NK-92 treated with Interleukin-12 subunit alpha and Interleukin-12 subunit beta, amount 100 ng/mL, for 24 hours (cell line): ENCODE data around the gene HABP2.
A peak's percentile ranks its signal among the peaks of the same experiment; 100 is the strongest.

ENCODE experiments used
- DNase-seq: peaks from one replicate; lab custom pipeline; 2025; lab: John Stamatoyannopoulos, UW

Gene HABP2

DNA sequence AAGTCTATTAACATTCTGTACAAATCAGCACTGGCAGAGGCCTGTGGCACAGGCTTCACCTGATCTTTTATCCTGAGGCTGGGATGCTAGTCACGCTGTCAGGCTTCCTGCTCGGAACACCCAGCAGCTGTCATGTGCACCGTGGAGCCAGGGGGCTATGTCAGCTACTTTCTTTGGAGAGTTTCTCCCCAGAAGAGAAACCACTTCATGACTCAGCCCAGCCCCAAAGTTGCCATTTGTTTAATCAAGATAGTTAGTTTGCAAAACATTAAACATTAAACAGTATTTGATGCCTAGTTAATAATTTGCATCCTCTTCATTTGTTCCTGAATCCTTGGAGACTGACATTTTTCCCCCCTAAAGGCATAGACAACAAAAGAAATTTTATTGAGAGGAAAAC, at the start of gene HABP2:
Gene HABP2, plus strand, starts transcription at position 353 of the 400 bp plus-strand sequence. CDS start 69 bp downstream, outside the sequence.
- no peak for DNase-seq

DNA sequence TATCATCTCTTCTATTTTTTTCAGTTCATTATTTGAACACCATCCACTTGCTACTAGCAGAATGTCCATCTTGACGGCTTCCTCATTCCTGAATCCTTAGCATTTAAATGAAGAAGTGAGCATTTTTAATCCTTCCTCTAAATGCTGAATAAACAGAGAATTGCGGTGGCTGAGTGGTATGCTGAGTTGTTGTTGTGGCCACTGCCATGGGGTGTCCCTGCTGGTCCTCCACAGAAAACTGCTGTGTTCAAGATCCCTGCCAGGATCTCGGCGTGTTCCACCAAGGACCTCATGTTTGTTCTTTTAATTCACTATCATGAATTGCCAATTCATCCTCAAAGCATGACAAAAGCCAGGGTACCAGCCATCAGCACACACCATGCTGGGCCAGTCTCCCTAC, 48.9 kb upstream of the HABP2 start:
- no peak for DNase-seq

DNA sequence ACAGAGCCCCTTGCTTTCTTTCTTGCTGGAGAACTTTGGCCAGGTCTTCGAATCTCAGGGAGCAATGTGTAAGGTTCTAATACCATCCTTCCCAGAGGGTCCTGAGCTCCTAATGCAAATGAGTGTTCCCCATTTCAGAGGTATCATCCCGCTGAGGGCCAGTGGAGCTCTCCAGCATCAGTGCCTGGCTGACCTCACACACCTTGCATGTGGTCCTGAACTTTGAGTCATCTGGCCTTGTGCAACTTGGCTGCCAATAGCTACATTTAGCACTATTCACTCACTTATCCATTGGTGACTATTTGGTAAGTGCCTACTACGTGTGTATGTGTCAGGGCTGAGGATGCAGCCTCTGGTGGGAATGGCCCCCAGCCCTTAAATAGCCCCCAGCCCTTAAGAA, 48.4 kb upstream of the HABP2 start:
- no peak for DNase-seq

DNA sequence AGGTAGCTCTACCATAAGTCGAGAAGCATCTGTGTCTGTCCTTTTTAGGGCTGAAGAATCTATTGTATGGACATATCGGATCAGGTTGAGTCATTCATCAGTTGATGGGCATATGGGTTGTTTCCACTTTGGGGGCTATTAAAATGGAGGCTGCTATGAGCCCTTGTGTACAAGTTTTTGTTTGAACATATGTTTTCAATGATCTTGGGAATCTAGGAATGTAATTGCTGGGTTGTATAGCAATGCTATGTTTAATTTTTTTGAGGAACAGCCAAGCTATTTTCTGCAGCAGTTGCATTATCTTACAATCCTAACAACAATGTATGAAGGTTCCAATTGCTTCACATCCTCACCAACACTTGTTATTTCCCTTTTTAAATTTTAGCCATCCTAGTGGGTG, 46.4 kb upstream of the HABP2 start:
- no peak for DNase-seq

DNA sequence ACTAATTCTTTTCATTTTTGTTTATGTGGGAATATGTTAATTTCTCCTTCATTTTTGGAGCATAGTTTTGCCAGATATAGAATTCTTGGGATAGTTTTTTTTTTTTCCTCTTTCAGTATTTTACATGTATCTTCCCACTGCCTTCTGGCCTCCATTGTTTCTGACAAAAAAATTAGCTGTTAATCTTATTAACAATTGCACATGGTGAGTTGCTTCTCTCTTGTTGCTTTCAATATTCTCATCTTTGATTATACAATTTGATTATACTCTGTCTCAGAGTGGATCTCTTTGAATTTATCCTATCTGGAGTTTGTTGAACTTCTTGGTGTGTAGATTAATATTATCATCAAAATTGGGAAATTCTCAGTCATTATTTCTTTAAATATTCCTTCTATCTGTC, 41.4 kb upstream of the HABP2 start:
- no peak for DNase-seq

DNA sequence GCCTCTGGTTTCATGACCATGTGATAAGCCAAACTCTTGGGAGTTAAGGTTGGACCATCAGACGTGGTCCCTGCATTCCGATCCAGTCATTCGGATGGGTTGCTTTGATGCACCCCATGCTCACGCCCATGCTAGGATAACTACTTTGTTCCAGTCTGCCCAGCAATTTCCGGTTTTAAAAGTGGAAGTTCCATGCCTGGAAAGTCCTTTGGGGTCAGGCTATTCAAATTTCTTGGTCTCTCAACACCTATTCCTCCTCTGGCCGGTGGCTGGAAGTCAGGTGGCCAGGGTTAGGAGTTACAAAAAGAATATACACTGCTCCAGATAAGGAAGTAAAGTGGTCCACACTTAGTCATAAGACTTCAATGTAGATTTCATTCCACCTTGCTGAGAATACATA, 37.7 kb upstream of the HABP2 start:
- no peak for DNase-seq

DNA sequence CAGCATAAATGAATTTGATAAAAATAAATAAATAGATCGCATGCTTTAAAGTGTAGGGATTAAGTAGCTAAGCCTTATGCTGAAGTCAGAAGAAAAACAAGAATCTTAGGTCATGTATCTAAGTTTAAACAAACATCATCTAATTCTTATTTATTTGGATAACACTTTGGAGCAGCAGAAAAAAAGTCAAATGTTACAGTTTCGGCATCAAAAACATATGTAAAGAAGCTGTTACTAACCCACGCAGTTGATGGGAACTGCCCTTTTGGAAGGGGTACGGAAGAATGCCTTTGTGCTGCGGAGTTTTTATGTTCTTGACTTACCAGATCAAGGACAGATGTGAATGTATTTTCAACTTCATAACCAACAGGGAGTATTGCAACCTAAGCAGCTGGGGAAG, 37.3 kb upstream of the HABP2 start:
- DNase-seq: no peak

DNA sequence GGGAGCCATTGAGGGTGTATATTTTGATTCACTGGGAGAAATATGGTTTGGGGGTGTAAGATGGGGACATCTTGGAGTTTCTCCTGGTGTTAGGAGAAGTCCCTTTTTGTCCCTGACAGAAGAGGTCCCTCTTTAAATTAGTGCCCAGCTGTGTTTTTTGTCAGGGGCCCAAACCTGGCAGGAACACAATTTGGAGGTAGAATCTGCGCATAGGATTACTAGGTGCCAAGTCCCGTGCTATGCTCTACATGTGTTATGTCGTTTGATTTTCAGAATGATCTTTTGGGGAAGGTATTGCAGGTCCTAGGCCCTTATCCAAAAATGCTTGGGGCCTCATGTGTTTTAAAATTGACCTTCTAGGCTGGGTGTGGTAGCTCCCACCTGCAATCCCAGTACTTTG, 36.8 kb upstream of the HABP2 start:
- DNase-seq: no peak

DNA sequence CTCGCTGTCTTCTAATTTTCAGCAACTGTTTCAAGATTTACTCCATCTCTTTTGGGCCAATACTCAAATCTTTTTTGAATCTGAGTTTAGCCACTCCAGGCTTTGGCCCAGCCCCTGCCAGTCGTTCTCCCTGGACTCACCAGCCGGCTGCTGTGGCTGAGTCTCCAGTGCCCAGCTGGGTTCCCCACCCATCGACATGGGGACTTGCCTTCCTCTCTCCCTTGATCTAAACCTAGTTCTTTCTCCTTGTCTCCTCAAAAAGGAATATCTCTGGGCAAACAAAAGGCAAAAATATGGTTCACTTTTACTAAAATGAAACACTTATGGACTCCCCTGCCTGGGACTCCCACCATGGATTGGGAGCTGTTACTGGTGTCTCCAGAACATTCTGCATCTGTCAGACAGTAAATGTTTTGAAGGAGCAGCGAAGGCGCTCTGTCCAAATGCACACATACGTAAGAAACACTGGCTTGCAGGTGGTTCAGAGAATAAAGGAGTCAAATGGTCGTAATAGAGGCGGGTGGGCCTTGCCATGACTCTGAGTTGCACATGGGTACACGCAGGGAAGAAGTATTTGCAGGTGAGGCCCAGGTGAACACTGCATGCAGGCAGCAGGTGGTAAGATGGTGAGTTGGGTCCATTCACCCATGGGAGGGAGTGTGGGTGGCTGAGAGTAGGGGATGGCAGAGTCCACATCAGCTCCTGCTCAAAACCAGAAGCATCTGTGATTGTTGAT, 35.5 kb upstream of the HABP2 start:
- DNase-seq: no peak

DNA sequence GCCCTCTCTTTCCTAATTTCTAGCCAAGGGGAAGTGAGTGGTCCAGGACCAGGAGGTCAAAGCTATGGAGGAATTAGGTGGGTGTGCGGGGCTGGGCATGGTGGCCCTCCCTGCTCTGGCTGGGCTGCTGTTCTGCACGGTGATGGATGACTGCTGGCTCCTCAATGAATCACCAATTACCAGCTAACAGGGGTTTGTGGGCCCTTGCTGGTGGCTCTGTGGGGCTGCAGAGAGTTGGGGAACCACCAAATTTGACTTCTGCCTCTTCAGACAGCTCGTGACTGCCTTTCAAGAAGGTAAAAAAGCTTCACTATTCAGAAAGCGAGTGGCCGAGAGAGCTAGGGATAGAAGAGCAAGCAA, 35.0 kb upstream of the HABP2 start:
- no peak for DNase-seq

DNA sequence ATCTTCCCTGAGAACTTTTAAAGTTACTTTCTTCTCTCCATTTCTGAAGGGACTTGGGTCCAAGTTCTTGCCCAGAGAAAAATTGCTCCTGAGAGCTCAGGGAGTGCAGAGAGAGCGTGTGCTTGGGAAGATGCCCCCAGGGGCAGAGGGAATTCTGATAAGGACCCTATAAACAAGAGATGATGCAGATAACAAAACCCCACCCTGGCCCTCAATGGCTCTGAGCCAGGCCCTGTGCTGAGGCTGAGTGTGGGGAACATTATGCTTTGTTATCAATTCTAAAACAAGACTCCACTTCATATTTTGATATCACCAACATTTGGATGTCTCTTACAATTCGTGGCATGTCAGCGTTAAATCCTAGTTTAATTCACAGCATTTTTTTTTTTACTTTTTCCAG, 34.4 kb upstream of the HABP2 start:
- DNase-seq: no peak

DNA sequence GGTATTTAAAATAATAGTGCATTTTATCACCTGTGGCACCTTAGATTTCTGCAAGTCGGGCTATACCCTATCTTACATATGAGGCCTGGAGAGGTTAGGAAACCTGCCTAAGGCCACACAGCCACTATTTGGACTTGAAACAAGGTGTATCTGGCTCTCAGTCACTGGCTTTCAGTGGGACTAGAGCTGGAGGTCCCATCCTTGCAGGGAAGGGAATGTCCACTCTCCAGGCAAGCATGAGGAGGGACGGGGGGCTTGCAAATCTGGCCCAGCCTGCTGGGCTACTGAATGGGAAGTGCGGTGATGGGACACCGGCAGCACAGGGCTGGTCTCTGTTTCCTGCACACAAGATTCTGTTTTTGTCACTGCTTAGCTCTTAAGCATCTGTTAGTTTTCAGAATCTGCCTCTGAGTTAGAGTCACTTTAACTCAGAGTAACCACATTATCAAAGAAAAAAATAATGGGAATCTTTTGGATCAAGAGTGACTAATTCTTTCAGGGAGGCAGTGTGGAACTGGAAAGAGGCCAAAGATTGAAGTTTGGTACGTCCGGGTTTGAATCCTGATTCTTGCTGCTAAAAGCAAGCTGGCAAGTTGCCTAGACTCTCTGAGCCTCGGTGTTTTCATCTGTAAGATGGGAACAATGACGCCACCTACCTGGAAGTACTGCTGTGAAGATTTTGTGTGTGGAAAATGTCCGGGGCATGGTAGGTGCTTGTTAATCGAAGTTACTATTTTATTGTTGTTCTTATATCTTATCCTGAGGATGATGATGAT, 33.8 kb upstream of the HABP2 start:
- no peak for DNase-seq

DNA sequence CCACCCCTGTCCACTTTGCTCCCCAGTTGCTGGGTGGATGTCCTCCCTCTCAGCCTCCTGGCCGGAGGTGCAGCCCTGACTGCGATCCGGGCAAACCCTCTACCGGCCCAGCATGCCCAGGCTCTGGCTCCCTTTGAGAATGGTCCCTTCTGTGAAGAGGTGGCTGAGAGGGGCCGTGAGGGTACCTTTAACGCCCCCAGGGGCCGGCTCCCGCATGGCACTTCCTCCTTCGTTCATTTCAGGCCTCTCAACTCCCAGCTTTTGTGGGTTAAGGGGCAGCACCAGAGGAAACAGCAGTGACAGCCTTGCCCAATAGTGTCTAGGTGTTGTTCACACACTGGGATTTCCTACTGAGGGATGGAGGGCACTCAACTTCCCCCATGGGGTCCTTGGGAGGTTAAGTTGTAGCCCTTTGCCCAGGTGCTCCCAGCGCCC, 33.2 kb upstream of the HABP2 start:
- no peak for DNase-seq

DNA sequence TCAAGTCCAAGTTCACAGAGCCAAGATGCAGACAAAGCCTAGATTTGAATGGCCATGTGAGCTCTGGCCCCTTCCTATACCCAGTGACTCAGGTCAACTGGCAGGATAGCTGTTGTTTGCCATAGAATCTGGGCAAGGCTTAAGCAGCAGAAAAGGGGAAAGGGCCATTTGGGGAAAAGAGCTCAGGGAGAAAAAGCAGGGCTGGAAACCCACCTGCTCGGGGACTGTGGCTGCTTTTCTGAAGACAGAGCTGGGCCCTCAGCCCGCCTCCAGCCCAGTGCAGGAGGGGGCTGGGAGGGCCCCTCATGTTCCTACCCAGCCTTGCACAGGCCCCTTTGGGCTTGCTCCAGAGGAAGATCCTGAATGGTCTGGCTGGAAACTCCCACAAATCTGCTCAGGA, 32.6 kb upstream of the HABP2 start:
- no peak for DNase-seq

DNA sequence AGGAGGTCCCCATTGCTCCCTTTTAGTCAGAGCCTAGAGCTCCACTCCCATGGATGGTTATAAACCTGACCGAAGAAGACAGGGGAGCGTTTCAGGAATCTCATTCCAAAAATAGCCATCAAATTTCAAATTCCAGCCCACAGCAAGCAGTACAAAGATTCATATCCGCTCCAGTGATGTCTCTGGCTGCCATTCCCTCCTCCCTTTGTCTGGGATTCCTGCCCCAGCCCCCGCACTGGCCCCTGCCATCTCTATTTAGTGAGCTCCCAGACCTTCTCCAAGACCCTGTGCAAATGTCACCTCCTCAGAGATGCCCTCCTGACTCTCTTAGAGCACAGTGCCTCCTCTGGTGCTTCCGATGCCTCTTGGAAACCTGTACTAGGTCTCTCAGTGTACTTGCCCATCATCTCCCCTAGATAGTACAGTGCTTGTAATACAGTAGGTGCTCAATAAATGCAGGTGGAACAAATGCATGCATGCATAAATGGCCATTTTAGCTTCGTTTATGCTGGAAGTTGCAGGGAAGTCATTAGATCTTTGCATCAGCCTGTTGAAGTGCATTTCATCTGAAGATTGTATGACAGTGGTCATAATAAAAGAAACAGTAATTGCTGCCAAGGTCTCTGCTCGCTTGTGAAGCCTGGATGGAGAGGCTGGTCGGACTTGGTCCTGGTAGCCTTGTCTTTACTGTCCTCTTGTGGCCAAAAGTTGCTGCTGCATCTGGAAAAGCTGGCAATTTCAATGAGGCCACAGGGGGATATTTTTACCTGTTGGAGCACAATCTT, 32.0 kb upstream of the HABP2 start:
- peak; percentile 2 for DNase-seq

DNA sequence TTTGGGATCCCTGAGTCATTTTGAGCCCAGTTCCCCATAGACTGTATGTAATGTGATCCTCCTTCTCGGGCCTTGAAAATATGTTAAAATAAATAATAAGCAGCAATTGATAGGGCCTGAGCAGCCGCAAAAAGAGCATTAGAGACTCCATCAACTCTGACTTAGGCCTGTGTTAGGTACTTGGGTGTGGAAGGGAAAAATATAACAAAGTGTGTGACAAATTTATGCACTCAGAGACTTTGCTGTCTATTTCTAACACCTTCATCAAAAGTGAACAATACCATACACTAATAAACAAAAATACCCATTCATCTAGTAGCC, 31.4 kb upstream of the HABP2 start:
- no peak for DNase-seq

DNA sequence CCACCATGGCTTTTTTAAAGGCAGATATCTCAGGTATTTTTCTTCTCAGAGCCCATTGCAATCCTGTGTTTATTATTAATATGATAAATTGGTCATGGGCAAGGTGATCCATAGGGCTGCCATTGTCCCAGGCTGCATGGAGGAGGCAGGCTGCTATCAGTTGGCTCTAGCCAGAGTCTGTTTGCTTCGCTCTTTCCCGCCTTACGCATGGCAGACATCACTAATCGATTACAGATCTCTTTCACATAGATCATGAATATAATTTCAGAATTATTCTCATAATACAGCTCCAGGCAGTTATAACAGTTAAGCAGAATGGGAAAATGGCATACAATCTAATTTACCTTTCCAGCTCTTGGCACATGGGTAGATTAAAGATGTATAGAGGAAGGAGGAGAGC, 30.4 kb upstream of the HABP2 start:
- DNase-seq: no peak

DNA sequence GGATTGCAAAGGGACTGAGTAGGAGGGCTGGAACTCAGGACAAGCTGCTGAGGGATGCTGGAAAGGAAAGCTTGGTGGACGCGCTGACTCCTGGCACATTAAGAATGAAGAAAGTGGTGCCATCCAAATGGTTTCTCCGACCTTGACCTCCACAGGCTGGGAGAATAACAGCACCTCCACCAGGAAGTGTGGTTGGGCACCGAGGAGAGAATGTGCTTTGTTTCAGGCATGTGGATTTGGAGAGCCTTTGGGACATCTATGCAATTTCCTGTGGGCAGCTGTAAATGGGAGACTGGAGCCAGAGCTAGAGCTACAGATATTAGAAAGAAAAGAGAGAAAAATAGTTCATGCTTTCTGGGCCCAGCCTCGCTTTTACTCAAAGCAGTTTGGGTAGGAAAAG, 29.8 kb upstream of the HABP2 start:
- no peak for DNase-seq

DNA sequence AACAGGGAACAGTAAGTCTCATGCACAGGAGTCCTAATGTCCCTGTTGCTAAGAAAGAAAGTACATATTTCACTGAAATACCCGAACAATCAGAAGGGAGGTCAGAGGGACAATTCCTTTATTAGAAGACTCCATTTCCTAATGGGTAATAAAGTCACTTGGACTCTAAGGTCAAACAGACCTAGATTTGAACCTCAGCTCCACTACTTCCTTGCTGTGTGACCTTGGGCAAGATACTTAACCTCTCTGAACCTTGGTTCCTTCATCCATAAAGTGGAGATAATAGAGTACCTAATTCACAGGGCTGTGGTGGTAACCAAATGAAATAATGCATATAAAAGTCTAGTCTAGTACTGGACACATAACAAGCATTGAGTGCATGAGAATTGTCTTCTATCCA, 29.2 kb upstream of the HABP2 start:
- DNase-seq: no peak

DNA sequence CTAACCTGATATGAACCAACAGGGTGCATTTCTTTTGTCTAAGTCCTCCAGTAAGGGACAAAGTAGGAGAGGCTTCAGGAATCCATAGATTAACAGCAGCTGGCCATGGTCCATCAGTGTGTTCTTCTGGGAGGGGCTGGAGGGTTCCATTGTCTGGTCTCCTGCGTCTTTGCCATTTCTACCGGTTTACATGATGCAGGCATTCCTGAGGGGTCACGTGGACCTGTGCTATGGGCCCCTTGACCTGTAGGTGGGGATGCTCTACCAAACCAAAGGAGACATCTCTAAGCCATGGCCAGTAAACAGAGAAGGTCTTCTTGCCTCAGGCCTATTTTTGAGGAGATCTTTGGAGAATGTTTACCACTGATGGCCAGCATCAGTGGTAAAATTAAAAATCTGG, 28.7 kb upstream of the HABP2 start:
- no peak for DNase-seq

DNA sequence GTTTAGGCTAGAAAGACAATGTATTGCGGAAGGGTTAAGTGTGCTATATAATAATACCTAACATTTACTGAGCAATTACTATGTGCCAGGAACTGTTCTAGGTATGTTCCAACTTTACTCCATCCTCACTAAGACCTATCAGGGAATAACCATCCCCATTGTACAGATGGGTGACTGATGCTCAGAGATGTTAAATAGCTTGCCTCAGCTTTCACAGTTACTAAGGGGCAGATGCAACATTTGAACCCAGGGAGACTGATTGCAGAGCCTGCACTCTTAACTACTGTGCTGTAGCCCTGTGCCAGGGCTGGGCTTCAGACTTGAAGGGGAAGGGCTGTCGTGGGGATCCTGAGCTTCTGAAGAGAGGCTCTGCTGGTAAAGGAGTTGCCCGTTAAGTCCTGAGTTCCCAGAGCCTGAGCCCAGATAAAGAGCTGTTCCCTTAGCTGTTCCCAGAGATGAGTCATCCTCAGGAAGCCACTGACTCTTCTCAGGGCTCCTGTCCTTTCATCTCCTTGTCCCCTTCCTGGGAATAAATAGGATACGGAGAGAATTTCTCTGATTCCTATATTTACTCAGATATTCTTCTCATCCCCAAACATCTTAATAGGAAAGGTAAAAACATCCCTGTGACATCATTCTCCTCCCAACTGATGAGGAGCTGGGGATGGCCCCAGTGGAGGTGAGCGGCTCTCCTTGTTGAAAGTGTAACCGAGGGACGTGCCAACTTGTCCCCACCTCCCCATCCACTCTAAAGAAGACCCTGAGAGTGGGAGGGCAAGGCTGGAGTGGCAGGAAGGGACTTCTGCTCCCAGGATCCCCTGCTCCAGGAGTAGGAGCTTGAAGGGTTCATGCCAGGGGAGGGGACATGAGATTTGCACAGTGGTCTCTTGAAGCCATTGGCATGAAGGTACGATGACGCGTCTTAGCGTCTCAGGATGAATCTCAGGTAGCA, 28.0 kb upstream of the HABP2 start:
- no peak for DNase-seq

DNA sequence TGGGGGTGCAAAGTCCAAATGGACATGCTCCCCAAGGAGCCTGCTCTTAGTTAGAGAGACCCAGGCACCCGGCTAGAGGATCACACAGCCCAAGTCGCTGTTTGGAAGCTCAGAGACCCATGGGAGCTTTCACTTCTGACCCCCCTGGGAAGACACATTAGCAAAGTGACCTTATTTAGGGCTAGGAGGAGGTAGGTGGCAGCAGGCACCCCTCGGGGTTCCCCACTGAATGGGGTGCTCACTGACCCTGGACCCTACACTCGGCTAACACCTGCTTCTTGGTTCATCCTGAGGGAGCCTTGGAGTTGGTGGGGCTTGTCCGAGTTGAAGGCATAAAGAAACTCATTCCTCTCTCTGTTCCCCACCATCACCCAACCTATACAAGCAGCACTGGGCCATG, 27.1 kb upstream of the HABP2 start:
- no peak for DNase-seq
